Effector CD4-positive, alpha-beta T cell (primary cell): ENCODE measurements around the gene IGSF11.
"Not testable (repeated sequence)": the region's sequence is repeated elsewhere in the genome, so short reads cannot be mapped to it uniquely, and the experiment has no call there.

Source experiments
- DNase-seq: peaks from one replicate; pipeline ENCODE4 v3.0.0-alpha.2; 2020

Gene IGSF11

GRCh38 chr3:118863731-118864322 is 170.8 kb downstream of the IGSF11 start:
- DNase-seq = no peak

- no peak for DNase-seq
Measured at GRCh38 chr3:118859950-118860349, 174.7 kb downstream of the IGSF11 start.

- DNase-seq = not testable (repeated sequence)
Measured at GRCh38 chr3:118851466-118852193, 183.0 kb downstream of the IGSF11 start.

GRCh38 chr3:118850687-118851086 is 184.0 kb downstream of the IGSF11 start:
- DNase-seq = no peak
